HG02852 (cell line): Measurements from ENCODE around the gene TSEN54.

Experiments
- ATAC-seq: cut with Tn5 transposase; IDR thresholded peaks from one replicate; pipeline ENCODE4 v1.9.1; 2021; ENCODE audit warnings: mild to moderate bottlenecking, moderate library complexity; ENCODE audit not compliant: unreplicated experiment

Gene TSEN54

GRCh38 chr17:75488693-75489510, 27.4 kb upstream of the TSEN54 start:
- no peak for ATAC-seq

- ATAC-seq = no peak
These were observed 26.8 kb upstream of the TSEN54 start for GRCh38 chr17:75489511-75489955.

GRCh38 chr17:75490173-75490743, 26.1 kb upstream of the TSEN54 start:
- ATAC-seq = no peak

DNA sequence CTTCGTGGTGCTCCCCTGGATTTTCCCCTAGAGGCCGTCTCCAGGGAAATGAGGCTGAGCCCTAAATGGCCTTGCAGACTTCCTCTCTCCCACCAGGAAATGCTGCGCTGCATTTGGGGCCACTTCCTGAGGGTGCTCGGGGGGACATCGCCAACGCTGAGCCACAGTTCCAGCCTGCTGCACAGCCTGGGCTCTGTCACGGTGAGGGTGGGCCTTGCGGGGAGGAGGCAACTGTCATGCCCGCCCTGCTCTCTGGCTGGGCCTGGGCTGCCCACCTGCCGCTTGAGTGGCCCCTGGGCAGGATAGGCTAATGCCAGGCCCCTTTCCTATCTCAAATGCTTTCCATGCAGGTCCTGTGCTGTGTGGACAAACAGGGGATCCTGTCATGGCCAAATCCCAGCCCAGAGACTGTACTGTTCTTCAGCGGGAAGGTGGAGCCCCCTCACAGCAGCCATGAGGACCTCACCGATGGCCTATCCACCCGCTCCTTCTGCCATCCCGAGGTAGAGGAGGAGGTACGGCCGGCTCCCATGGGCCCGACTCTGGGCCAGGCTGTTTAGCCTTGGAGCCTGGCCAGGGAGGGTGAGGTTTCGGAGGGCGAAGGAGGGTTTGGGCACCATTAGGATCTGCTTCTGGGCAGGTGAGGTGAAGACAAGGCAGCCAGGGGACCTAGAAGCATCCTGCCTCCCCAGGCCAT, 25.2 kb upstream of the TSEN54 start:
- no peak for ATAC-seq

- ATAC-seq = no peak
These were observed 24.6 kb upstream of the TSEN54 start for GRCh38 chr17:75491680-75492079.

DNA sequence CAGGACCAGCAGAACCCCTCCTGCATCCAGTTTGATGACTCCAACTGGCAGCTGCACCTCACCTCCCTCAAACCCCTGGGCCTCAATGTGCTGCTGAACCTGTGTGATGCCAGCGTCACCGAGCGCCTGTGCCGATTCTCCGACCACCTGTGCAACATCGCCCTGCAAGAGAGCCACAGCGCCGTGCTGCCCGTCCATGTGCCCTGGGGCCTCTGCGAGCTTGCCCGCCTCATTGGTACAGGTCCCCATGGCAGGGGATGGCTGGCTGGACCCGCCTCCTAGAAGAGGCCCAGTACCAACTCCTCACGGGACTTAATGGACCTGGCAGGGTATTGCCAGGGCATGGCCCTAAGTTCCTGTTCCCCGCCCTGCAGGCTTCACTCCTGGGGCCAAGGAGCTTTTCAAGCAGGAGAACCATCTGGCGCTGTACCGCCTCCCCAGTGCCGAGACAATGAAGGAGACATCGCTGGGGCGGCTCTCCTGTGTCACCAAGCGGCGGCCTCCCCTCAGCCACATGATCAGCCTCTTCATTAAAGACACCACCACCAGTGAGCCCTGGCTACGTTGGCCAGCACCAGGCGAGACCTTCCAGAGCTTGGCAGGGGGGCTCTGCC, 23.7 kb upstream of the TSEN54 start:
- ATAC-seq = no peak

- no peak for ATAC-seq
These were observed 22.7 kb upstream of the TSEN54 start for GRCh38 chr17:75493476-75494129.

DNA sequence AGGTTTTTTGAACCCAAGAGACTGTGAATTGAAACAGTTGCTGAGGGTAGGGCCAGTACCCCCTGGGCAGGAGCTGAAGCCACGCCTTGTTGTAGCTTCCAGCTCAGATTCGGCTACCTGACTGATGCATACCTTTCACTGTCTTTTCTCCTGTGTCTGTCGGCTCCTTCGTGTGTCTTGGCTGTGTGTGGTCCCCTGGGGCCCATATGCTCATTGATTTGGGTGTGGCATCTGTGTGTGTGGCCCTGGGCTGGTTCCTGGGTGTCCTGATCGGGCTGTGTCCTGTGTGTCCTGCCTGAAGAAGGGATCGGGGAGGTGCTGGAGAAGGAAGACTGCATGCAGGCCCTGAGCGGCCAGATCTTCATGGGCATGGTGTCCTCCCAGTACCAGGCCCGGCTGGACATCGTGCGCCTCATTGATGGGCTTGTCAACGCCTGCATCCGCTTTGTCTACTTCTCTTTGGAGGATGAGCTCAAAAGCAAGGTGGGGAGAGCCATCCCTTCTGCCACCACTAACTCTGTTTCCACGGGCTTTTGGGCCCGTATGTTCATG, 21.9 kb upstream of the TSEN54 start:
- ATAC-seq = no peak

DNA sequence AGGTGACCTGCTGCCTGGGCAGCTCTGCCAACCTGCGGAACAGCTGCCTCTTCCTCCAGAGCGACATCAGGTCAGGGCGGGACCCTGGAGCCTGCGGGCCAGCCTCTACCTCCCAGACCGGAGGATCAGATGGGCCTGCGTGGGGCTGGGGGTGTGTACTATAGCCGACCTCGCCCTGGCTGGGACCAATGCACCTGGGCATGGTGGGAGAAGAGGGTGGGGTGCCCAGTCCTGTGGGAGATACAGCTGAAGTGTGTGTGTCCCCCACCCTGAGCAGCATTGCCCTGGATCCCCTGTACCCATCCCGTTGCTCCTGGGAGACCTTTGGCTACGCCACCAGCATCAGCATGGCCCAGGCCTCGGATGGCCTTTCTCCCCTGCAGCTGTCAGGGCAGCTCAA, 20.3 kb upstream of the TSEN54 start:
- no peak for ATAC-seq

GRCh38 chr17:75498039-75498725, 18.1 kb upstream of the TSEN54 start:
- ATAC-seq = no peak

- ATAC-seq = no peak
These were observed 17.6 kb upstream of the TSEN54 start for GRCh38 chr17:75498726-75499213.

DNA sequence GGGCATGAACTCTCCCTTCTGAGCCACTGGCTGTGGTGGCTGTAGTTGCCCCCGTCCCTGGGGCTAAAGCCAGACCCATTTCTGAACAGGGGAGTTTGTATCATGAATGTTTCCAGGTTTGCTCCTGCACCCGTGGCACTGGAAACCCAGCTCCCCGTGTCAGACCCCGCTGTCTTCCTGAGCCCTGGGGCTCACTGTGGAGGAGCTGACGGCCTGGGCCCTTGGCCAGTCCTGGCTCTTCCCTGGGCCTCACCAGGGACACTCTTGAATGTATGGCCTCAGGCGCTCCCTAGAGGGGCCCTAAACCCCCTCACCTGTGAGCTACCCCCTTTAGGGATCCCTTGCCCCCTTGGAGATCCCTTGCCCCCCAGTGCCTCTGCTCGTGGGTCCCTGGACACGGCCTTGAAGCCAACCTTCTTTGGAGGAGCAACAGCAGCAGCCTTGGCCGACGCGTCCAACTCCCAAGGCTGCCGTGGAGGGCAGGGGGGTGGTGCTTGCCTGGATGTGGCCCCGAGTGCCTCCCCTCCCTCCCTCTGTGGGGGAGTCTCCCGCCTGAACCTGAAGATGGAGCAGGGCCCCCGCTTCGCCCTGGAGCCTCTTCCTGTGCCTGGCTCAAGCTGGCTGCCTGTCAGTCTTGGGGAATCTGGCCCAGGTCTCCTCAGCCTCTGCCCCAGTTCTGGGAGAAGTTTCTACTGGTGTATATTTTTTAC, 16.9 kb upstream of the TSEN54 start:
- ATAC-seq = no peak

DNA sequence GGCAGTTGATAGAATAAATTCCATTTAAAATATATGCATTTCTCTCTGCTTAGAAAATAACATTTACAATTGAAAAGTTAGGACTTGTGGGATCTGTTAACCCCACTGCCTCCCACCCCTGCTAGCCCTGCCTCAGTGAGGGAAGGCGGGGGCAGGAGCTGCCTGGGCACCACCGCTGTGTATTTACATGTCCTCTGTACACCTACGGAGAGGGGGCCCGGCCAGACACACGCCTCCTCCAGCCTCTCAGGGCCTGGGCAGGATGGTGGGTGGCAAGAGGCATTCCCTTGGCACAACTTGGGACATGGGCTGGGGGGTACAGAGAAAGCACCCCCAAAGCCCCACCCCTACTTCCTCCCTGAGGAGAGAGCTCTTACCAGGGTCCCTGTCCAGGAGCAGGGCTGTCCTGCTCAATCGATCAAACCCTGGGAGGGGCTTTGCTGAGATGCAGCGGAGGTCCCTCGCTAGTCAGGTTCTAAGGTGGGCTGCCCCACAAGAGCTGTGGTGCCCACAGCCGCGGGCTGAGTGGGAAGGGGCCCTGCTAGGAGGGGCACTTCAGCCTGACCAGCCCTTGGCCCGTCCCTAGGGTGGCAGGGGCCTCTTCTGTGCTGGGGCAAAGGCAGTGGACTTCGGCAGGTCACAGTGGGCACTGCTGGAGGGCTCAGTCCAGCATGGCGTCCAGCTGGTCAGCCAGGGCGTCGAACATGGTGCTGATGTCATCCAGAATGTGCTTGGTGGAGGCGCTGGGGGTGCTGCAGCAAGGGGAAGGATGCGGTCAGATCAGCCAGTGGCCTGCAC, 15.7 kb upstream of the TSEN54 start:
- ATAC-seq = no peak

GRCh38 chr17:75501378-75502071, 14.8 kb upstream of the TSEN54 start:
- ATAC-seq = no peak

DNA sequence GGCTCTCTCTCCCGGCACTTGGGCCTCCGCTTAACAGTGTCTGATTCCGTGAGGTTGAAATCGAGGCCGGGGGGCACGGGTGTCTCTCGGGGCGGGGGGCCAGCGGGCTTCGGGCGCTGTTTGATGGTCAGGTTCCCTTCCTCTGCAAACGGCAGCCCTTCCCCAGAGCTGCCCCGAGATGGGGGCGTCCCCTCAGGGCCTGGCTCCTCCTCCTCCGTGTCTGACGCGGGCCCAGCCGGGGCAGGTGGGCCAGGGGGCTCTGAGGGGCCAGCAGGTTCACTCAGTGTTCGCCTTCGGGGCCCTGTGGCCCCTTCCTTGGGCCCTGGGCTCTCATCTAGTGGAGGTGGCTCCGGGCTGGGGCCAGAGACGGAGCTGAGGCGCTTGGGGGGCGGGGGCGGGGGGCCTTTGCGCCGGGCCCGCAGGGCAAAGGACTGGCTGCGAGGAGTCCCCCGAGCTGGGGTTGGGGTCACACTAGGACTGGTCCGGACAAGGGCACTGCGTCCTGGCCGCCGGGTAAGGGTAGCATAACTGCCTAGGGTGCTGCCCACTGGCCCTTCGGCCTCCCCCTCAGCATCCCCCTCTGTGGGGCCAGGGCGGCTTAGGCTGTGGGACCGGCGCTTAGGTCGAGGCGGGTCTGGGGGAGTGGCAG, 14.1 kb upstream of the TSEN54 start:
- no peak for ATAC-seq

- ATAC-seq = no peak
These were observed 13.5 kb upstream of the TSEN54 start for GRCh38 chr17:75502721-75503329.

DNA sequence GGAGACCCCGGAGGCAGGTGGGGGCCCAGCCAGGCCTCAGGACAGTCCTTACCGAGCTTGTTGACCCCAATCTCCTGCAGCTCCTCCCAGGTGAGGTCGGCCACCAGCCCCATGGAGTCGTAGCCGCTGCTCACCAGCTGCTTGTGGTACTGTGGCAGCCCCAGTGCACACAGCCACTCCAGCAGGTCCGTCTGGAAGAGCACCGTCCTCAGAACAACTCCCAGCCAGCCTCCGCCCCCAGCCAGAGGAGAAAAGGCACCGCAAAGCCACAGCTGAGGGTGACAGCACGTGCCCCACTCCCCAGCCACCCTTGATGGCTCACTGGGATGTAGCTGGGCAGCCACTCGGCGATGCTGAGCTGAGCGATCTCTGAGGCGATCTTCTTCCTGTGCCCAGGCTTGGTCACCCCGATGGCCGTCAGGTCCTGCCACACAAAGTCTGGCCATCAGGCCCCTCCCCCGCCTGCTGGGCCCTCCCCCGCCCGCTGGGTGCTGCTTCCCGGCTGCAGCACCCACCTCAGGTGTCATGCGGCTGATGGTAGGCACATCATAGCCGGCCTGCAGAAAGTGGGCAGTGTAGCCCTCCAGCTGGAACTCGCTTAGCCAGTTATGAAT, 12.9 kb upstream of the TSEN54 start:
- ATAC-seq = no peak
